Peyer's patch (tissue), 4 donors: Measurements from ENCODE around the gene NT5DC4.

Experiments used
- POLR2A ChIP-seq, 2 donors: fragments of 450-650 bp; IDR thresholded peaks; one replicate each; pipeline ENCODE4 v1.5.1; 2017; ENCODE audit warnings: antibody characterized with exemption in 2 of 2, mild to moderate bottlenecking in 2 of 2, moderate library complexity in 2 of 2
- TF ChIP-seq, protein P1 (sequence below), 6 experiments: fragments of 450-650 bp in 4 of 6; fragments of 200-600 bp in 2 of 6; sonication (generic) in 1 of 6; IDR thresholded peaks; one replicate each; pipeline ENCODE4 v1.5.1; 2017 to 2019; ENCODE audit warnings: antibody characterized with exemption in 6 of 6, mild to moderate bottlenecking in 3 of 6, moderate library complexity in 1 of 6

DNA sequence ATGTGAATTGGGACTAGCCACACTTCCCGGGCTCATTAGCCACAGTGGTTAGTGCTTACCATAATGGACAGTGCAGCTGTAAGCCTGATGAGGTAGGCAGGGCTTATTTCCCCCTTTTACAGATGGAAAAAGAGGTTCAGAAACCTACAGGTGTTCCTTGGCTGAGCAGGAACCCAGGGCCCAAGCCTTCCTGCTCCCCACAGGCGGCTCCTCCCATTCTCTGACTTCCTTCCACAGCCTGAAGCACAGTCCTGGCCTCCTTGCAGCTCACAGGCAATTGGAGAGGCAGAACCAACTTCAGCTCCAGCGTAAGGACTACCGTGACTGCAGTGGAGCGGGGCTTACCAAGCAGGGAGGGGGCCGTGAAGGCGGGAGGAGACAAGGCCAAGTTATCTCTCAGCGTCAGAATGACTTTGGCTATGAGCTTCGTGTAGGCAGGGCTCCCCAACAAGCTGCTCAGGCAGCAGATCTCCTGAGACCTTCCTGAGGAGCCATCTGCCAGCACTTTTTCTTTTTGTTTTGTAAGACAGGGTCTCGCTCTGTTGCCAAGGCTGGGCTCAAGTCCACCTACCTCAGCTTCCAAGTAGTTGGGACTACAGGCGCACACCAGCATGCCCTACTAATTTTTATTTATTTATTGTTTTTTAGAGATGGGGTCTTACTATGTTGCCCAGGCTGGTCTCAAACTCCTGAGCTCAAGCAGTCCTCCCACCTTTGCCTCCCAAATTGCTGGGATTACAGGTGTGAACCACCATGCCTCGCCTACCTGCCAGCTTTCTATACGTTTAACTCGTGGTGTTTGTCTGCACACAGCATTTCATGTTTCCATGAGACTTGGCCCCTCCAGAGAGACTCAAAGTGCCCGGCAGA is 34.2 kb upstream of the NT5DC4 start:
- TF ChIP-seq, protein P1, sequence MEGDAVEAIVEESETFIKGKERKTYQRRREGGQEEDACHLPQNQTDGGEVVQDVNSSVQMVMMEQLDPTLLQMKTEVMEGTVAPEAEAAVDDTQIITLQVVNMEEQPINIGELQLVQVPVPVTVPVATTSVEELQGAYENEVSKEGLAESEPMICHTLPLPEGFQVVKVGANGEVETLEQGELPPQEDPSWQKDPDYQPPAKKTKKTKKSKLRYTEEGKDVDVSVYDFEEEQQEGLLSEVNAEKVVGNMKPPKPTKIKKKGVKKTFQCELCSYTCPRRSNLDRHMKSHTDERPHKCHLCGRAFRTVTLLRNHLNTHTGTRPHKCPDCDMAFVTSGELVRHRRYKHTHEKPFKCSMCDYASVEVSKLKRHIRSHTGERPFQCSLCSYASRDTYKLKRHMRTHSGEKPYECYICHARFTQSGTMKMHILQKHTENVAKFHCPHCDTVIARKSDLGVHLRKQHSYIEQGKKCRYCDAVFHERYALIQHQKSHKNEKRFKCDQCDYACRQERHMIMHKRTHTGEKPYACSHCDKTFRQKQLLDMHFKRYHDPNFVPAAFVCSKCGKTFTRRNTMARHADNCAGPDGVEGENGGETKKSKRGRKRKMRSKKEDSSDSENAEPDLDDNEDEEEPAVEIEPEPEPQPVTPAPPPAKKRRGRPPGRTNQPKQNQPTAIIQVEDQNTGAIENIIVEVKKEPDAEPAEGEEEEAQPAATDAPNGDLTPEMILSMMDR (IDR thresholded peaks at IDR 0.05), result no peak
- no peak for TF ChIP-seq POLR2A (IDR thresholded peaks at IDR 0.05)
